Measurements from ENCODE around the gene KLF11.
"Not testable (repeated sequence)": the region's sequence is repeated elsewhere in the genome, so short reads cannot be mapped to it uniquely, and the experiment has no call there.

The KLF11 gene

DNA sequence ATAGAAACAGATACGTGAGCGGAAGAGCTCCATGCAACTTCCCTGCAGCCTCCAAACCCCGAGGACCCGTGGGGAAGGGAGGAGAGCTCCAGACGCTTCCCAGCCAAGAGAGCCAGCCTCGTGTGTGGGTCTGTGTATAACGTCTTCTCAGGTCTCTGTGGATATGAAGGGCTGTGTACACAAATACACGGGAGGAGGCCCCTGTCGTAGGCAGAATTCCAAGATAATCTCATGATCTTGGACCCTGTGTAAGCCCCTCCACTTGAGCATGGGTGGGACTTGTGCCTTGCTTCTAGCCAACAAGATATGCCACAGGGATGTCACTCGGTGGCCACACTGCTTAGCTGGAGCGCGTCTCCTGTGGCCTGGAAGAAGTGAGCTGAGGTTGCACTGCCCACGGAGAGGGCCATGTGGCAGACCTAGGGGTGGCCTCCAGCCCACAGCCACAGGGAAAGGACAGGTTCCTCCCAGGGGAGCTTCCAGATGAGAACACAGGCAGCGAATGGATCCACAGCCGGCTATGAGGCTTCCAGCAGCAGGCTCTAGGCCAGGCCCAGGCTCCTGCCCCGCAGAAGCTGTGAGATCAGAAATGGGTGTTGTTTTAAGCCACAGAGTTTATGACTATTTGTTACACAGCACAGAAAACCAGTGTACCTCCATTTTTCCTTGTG, 15.6 kb upstream of the KLF11 start:
- DNase-seq, result no peak

DNA sequence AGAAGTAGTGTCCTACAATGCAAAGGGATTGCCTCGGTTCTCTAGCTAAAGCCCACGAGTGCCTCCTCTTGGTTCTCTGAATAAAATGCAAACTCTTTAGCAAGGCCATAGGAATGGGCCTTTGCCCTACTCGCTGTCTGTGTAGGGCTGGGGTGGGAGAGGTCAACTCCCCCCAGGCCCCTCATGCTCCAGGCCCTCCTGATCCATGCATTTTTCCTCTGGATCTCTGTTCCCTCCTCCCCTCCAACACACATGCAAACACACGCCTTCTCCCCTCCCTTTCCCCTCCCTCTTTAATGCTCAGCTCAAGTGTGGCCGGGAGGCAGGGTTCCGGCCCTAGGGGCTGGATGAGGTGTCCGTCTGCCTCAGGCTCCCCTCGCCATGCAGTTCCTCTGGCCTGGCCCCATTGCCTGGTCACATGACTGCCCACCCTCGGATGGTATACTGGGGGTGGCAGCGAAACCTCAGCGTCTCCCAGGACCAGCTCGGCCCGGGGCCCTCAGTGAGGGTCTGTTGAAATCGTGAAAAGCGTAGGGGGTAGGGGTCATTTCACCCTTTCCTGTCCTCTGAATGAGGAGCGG, 14.9 kb upstream of the KLF11 start:
- DNase-seq, result no peak

DNA sequence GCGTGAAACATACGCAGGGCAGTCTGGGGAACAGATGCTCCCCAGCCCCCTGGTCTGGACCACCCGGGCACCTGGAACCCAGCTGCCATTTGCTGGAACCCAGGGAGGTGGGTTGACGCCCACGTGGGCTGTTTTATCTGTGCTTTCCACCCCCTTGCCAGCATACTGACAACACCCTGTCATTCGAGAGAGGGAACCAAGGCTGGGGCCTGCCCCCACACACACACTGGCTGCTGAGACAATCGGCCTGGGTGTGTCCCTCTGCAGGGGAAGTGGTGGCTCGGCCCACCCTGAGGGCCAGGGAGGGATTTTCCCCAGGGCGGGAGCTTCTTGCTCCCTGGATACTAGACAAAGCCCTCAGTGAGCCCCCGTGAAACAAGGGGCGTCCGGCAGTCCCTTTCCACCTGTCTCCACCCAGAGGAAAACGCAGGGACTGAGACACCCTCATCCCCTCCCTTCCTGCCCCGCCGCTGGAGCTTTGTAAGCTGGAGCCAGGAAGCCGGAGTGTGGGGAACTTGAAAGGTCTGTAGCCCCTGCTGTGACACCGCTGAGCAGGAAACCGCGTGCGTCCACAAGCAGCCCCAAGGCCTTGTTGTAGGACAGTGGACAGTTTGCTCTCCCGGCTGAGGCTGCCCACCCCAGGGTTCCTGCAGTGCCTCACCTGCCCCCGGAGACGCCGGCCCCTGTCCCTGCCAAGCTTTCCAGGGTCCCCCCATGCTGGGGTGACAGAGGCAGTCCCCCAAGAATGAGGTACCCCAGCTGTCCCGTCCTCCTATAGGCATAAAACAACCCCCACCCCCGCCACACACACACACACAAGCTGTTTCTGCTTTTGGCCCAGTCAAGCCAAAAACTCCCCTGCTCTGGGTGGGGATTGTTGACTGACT, 14.1 kb upstream of the KLF11 start:
- no peak for DNase-seq

DNA sequence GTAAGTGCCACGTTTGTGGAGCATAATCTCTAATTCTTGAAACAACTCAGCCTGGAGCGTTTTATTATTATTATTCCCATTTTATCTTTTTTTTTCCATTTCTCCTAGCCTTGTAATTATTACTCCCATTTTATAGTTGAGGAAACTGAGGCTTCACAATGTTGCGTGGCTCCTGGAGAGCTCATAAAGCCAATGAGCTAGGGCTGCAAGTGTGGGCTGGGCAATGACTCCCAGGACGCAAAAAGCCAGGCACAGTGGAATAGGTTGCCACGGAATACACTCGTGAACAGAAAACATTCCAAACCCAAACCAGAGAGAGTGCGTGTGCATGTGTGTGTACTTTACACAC, 13.5 kb upstream of the KLF11 start:
- no peak for DNase-seq

DNA sequence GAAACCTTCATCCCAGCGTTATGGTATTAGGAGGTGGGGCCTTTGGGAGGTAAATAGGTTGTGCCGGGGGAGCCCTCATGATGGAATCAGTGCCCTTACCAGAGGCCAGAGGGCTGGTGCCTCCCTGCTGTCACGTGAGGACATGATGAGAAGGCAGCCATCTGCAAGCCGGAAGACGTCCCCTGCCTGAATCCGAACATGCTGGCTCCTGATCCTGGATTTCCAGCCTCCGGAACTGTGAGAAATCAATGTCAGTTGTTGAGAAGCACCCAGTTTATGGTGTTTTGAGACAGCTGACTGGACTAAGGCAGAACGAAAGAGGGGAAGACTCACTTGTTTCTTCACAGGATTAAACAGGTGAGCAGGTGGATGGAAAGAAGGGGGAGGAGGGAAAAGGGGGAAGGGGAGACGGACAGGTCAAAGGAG, 13.0 kb upstream of the KLF11 start:
- no peak for DNase-seq

DNA sequence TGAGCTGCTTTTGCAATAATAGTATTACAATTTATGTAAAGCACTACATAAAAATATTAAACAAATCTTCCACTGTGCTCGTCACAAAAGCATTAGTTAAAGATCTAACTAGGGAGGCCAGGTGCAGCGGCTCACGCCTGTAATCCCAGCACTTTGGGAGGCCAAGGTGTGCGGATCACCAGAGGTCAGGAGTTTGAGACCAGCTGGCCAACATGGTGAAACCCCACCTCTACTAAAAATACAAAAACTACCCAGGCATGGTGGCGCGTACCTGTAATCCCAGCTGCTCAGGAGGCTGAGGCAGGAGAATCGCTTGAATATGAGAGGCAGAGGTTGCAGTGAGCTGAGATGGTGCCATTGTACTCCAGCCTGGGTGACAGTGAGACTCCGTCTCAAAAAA, 12.6 kb upstream of the KLF11 start:
- not testable (repeated sequence) for DNase-seq

DNA sequence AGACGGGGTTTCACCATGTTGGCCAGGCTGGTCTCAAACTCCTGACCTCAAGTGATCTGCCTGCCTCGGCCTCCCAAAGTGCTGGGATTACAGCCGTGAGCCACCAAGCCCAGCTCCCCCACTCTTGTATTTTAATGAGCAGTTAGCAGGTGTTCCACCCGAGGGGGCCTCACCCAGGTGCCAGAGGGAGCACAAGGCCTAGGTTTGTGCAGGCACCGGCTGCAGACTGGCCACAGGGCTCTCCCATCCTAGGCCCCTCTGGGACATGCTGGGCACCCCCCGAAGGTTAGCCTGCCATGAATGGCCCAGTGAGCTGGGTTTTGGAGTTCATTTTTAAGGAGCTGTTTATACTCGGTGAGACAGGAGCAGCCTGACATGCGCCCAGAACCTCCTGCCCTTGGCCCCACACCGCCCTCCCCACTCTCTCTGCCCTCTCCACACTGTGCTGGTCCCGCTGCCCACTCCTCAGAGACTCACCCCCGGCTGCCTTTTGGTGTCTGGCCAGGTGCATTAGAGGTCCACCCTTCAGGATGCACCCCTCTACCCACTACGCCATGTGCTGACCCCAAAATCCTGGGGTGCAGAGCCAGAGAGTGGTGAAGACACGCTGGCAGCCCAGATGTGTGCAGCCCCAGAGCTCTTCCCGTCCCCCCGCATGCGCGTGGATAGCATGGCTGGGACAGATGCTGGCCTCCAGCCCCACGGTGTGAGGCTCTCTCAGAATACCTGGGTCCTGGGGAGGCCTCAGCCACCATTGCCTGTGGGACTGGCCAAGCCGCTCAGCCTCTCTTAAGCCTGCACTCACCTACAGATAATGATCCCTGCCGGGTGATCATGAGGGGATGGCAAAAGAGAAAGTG, 11.2 kb upstream of the KLF11 start:
- DNase-seq, result no peak

DNA sequence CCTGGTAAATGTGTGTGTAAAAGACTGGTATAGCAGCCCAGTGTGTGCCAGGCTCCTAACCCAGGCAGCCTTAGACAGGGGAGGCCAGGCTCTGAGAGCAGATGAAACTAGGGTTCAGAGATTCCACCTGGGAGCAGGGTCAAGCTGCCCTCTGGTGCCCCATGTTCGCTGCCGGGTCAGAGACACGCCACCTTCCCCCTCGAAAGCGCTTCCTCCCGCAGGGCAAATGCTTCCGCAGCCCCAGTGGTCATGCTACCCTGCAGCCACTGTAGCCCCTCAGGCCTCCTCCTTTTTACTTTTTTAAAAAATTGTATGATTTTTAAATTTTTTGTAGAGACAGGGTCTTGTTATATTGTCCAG, 10.6 kb upstream of the KLF11 start:
- DNase-seq, result no peak

DNA sequence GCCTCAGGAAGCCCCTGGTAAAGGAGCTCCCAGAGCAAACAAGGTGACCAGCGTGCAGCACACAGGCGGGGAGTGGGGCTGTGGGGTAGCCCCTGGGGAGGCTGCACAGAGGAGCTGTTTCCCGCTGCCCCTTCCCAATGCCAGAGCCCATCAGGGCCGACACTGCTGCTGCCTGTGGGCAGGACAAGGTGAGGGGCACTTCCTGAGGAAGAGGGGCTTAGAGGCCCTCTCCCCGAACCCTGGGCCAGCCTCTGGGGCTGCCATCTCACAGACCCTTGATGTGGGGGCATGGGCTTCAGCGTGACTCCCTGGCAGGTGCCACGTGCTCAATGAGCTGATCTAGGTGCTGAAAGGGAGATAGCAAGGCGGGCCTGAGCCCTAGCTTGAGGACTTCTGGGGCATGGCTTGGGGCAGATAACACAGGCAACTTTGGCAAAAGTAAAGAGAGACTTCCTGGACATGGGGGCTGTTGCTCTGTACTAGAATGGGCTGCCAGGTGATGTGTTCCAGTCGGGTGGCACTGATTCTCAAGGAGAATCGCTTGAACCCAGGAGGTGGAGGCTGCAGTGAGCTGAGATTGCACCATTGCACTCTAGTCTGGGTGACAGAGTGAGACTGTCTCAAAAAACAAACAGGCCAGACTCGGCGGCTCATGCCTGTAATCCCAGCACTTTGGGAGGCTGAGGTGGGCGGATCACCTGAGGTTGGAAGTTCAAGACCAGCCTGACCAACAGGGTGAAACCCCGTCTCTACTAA, 9.9 kb upstream of the KLF11 start:
- no peak for DNase-seq

DNA sequence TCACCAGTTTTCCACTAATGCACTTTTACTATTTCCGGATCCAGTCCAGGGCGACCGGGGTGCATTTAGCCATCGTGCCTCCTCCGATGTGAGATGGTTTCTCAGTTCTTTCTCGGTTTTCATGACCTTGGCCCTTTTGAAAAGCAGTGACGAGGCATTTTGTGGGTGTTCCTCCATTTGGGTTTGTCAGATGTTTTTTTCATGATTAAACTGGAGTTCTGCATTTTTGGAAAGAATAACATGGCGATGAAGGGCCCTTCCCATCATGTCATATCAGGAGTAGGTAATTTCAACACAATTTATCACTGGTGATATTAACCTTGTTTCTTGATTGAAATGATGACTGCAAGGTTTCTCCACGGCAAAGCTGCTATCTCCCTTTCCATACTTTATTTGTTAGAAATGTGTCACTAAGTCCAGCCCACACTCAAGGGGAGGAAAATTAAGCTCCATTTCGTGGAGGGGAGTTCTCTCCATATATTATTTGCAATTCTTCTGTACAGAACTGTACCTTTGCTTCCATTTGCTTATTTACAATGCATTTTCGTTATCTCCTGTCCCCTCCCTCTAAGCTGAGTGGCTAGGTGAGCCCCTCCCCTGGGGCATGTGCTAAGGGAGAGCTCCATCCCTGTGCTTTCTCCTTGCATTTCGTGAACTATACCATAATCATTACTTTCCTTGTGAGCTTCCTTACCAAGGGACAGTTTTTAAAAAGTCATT, 8.9 kb upstream of the KLF11 start:
- DNase-seq, result no peak

DNA sequence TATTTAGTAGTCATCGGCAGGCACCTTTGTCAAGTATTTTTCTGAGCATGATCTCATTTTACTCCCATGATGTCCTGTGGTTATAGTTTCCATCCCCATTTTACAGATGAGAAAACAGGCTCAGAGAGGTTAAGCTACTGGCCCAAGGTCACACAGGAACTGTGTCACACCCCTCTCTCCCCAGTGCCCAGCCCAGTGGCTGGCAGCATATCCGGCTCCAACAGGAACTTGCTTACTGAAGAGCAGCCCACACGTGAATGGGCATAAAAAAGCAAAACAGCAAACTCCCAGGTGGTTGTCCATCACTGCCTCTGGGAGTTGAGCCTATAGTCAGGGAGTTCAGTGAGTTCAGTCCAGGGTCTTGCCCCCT, 8.3 kb upstream of the KLF11 start:
- DNase-seq, result no peak

DNA sequence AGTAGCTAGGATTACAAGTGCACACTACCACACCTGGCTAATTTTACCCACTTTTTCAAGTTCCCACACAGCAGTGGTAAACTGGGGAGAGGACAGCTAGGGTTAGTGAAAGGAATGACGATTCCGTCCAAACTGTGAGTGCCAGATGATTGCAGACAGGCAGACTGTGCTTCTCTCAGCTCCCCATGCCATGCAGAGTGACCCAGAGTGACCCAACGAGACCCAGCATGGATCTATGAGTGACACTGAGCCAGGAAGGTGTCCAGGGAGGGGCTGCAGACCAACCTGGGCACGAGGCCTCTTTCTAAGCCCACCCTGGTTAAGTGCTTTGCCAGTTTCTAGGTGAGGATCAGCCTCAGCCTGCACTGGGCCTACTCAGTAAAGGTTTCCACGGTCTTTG, 7.7 kb upstream of the KLF11 start:
- DNase-seq, result no peak

DNA sequence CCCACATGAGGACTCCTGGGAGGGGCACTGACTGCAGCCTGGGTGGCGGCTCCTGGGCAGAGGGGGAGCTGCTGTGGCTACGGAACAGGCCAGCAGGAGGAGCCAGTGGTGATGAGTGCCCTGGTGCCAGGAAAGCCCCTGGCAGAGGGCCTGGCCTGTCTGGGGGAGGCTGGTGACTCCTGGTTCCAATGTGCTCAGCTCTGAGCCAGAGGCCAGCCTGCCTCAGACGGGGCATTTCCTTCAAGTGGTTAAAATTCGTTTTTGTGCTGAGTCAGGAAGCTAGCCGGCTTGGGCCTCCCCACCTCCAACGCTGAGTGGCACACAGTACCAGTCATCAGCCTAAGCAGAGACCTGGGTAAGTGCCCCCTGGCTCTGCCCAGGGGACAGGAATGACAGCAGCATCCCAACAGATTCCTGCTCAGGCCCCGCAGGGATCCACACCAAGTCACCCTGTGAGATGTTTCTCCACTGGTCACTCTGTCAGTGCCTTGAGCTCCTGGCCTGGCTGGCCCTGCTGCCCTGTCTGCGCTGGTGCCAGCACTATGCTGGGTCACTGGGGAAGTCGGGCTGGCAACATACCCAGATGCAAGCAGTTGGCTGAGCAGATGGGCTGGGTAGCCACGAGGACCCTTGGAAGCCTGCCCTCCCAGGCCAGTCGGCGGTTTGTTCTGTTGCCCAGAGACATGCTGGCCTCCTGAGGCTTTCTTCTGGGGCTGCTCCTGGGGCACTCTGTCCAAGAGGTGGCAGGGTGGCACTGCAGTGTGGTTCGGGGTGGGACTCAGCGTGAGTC, 7.1 kb upstream of the KLF11 start:
- peak; percentile 89 for DNase-seq

DNA sequence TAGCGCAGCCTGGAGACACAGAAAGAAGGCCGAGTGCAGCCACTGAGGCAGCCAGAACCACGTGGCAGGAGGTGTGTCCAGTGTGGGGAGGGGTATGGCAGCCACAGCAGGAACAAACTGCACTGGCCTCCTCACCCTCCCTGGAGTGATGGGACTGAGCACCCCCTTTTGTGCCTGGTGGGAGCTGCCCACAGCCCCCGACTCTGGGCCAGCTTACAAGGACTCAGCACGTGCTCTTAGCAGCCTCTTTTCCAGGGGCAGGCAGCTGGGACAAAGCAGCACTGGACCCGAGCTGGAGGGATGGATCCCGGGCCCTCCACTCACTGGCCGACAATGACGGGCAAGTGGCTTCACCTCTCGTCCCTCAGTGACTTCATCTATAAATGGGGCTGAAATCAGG, 5.2 kb upstream of the KLF11 start:
- no peak for DNase-seq

DNA sequence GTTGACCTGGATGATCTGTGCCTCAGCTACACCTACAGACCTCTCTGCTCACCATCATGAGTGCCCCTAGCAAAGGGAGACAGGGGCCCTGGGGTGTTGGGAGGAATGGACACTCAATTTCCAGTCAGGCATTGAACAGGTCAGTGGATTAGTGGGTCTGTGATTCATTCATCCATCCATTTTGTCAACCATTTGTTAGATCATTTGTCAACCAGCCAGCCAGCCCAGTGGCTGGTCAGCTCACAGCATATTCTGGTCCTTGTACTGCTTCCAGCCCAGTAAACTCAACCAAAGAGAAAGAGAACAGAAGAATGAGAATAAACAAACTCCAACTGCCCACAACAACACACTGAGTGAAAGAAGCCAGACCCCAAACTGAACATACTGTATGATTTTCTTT, 4.6 kb upstream of the KLF11 start:
- DNase-seq, result no peak

DNA sequence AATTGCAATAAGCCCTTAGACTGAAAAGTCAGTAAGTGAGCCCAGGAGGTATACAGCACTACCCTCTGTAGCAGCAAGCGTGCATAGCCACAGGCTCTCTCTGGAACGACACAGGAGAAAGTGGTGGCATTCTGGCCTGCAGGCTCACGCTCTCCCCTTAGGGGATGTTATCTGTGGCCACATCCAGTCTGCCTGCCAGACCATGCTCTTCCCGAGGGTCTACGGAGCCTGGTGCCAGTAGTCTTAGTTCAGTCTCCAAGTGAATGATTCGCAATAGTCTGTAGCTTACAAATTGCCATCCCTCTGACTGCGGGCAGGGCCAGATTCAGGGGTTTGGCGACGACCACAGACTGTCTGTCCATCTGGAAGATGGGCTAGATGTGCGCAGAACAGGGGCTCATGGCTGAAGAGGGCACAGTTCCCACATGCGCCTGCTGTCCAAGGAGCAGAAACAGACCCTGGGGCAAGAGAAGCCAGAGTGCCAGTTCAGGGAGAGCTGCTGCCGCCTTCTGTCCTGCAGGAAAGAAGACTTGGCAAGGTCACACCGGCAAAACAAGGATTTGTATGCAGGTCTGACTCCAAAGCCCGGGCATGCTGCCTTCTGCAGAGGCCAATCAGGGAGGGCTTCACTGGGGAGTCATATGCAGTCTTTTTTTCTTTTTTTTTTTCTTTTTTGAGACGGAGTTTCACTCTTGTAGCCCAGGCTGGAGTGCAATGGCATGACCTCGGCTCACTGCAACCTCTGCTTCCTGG, 3.5 kb upstream of the KLF11 start:
- no peak for DNase-seq

DNA sequence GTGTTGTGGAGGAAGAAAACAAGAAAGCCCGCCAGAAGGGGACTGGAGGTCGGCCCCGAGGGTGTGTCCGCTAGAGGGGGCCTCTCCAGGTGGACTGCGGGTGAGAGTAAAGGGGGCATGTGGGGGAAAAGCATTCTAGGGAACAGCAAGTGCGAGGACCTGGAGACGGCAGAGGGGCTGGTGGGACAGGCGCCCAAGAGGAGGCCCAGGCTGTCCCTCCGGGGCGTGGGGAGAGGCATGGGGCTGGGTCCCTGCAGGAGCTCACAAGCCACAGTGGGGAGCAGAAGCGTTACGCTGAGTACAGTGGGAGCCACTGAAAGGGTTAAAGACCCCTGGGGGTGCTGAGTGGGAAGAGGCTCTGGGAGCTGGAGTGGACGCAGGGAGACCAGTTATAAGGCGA, 1.6 kb upstream of the KLF11 start:
- no peak for DNase-seq

DNA sequence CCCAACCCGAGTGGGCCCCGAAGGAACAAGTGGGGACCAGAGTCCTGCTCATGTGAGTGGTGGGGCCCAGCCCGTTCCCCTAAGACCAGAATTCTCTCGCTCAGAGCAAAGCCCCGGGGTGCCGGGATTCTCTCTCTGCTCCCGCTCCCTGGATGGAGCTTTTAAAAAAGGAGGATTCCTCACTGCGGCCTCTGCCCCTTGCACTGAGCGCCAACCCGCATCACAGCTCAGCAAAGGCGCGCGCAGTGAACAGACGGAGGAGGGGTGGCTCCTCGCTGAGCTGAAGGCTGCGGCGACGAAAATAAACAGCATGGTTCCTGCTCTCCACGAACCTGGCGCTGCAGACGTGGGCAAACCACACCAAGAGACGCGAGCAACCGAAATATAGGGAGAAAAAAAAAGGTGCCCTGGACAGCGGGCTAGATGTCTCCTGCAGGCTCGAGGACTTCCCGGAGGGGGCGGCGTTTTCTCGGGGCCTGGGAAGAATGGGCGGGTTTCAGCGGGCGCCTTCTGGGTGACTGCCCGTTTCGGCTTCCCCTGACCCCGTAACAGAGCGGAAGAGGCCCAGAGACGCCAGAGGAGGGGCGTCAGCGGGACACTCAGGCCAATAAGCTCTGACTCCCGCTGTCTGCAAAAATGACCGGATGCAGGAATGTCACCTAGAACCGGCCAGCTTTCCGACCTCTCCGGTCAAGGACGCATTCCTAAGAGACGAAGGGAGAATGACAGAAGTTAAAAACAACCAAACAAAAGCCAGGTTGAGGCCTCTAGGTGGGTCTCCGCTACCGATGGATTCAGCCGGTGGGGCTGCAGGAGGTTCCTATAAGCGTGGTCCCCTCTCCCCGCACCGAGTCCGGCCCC, 819 bp upstream of the KLF11 start:
- DNase-seq, result no peak

DNA sequence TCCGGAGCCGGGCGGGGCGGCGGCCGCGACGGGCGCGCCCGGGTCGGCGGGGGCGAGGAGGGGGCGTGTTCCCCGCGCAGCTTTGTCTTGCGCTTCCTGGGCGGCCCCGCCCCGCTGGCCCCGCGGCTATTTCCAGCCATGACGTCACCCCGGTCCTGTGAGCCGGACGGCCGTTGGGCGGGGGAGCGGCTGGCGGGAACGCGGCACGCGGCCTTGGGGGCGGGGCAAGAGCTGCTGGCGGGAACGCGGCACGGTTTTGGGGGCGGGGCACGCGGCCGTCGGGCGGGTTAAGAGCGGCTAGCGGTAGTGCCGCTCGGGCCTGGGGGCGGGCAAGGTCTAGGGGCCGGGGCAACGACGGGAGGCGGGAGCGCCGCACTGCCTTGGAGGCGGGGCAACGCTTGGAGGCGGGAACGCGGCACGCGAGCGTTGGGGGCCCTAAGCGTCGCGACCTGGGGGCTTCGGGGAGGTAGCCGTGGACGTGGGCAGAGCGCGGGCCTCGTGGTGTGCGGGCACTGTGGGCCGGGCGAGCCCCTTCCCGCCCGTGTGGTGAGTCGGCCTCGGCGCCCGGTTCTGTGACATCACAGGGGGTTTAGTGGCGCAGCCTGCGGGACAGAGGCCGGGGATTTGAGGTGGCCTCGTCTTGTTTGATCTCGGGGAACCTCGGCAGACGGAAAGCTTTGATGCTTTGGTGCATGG, 704 bp downstream of the KLF11 start:
- DNase-seq, result peak; percentile 97

Measured in T1000 (cell line).